ENCODE data around the gene NIPSNAP2. TPM values are rescaled to one million over a fixed set of nuclear protein-coding genes. Genes with fewer than 3 reads are reported as not detected.
A peak's percentile ranks its signal among the peaks of the same experiment; 100 is the strongest.
"Not testable (repeated sequence)": the region's sequence is repeated elsewhere in the genome, so short reads cannot be mapped to it uniquely, and the experiment has no call there.

The NIPSNAP2 gene
- total RNA-seq, 1 donor from 2014 or later = 43.9 TPM

GRCh38 chr7:55975988-55976633, 11.7 kb downstream of the NIPSNAP2 start:
- DNase-seq (ENCODE audit: low read depth in 2 of 2) = no peak

- peak; percentile 56 to 90 for DNase-seq (ENCODE audit: low read depth in 2 of 2)
Measured at GRCh38 chr7:55977831-55978230, 13.4 kb downstream of the NIPSNAP2 start.

- DNase-seq (ENCODE audit: low read depth in 2 of 2) = no peak
Measured at GRCh38 chr7:55980266-55980665, 15.9 kb downstream of the NIPSNAP2 start.

- no peak for DNase-seq (ENCODE audit: low read depth in 2 of 2)
Measured at GRCh38 chr7:55983537-55983936, 19.2 kb downstream of the NIPSNAP2 start.

GRCh38 chr7:55992346-55992745, 28.0 kb downstream of the NIPSNAP2 start:
- peak in 1 of 2 donors; percentile 5 for DNase-seq (ENCODE audit: low read depth in 2 of 2)

GRCh38 chr7:55996856-55997500, 32.6 kb downstream of the NIPSNAP2 start:
- no peak for DNase-seq (ENCODE audit: low read depth in 2 of 2)

- DNase-seq (ENCODE audit: low read depth in 2 of 2) = no peak
Measured at GRCh38 chr7:56003749-56004148, 39.4 kb downstream of the NIPSNAP2 start.

GRCh38 chr7:56007167-56007652, 42.8 kb downstream of the NIPSNAP2 start:
- no peak for DNase-seq (ENCODE audit: low read depth in 2 of 2)

- no peak for DNase-seq (ENCODE audit: low read depth in 2 of 2)
Measured at GRCh38 chr7:56007891-56008290, 43.5 kb downstream of the NIPSNAP2 start.

GRCh38 chr7:56009695-56010094, 45.3 kb downstream of the NIPSNAP2 start:
- no peak for DNase-seq (ENCODE audit: low read depth in 2 of 2)

GRCh38 chr7:56017015-56017414, 52.6 kb downstream of the NIPSNAP2 start:
- not testable (repeated sequence) for DNase-seq (ENCODE audit: low read depth in 2 of 2)

GRCh38 chr7:56019501-56019900, 55.1 kb downstream of the NIPSNAP2 start:
- DNase-seq (ENCODE audit: low read depth in 2 of 2) = no peak

GRCh38 chr7:56023500-56023899, 59.1 kb downstream of the NIPSNAP2 start:
- DNase-seq (ENCODE audit: low read depth in 2 of 2) = no peak

GRCh38 chr7:56026538-56026937, 62.2 kb downstream of the NIPSNAP2 start:
- DNase-seq (ENCODE audit: low read depth in 2 of 2) = no peak

GRCh38 chr7:56028942-56029630, 64.7 kb downstream of the NIPSNAP2 start:
- DNase-seq (ENCODE audit: low read depth in 2 of 2) = no peak

GRCh38 chr7:56030340-56030739, 66.0 kb downstream of the NIPSNAP2 start:
- no peak for DNase-seq (ENCODE audit: low read depth in 2 of 2)

- DNase-seq (ENCODE audit: low read depth in 2 of 2) = not testable (repeated sequence)
Measured at GRCh38 chr7:56031556-56031955, 67.2 kb downstream of the NIPSNAP2 start.

GRCh38 chr7:56032578-56032977, 68.2 kb downstream of the NIPSNAP2 start:
- not testable (repeated sequence) for DNase-seq (ENCODE audit: low read depth in 2 of 2)

GRCh38 chr7:56033671-56034432, 69.5 kb downstream of the NIPSNAP2 start:
- DNase-seq (ENCODE audit: low read depth in 2 of 2) = peak in 1 of 2 donors; percentile 71

- DNase-seq (ENCODE audit: low read depth in 2 of 2) = no peak
Measured at GRCh38 chr7:56040730-56041129, 76.3 kb downstream of the NIPSNAP2 start.

- not testable (repeated sequence) for DNase-seq (ENCODE audit: low read depth in 2 of 2)
Measured at GRCh38 chr7:56045758-56046157, 81.4 kb downstream of the NIPSNAP2 start.

All from dermis microvascular lymphatic vessel endothelial cell (primary cell).